Sigmoid colon (tissue), 4 donors: ENCODE measurements around the gene LRP11.

ENCODE experiments used
- EP300 ChIP-seq, 4 donors: sonication (generic); formaldehyde crosslinking; IDR thresholded peaks; one replicate each; pipeline ENCODE4 v1.6.1; 2017; ENCODE audit warnings: antibody characterized with exemption in 4 of 4
- POLR2A ChIP-seq, 2 donors: fragments of 450-650 bp; IDR thresholded peaks; one replicate each; pipeline ENCODE4 v1.6.1; 2016; ENCODE audit warnings: antibody characterized with exemption in 2 of 2, mild to moderate bottlenecking in 2 of 2, moderate library complexity in 2 of 2
- POLR2AphosphoS5 ChIP-seq, 4 donors: sonication (generic); formaldehyde crosslinking; IDR thresholded peaks; one replicate each; pipeline ENCODE4 v1.6.1; 2017; ENCODE audit warnings: antibody characterized with exemption in 4 of 4
- TF ChIP-seq, protein P1 (sequence below), 4 experiments: fragments of 450-650 bp in 3 of 4; fragments of 200-600 bp in 1 of 4; IDR thresholded peaks; one replicate each; pipeline ENCODE4 v1.5.1; 2016 to 2019; ENCODE audit warnings: antibody characterized with exemption in 4 of 4, mild to moderate bottlenecking in 3 of 4, moderate library complexity in 2 of 4

DNA sequence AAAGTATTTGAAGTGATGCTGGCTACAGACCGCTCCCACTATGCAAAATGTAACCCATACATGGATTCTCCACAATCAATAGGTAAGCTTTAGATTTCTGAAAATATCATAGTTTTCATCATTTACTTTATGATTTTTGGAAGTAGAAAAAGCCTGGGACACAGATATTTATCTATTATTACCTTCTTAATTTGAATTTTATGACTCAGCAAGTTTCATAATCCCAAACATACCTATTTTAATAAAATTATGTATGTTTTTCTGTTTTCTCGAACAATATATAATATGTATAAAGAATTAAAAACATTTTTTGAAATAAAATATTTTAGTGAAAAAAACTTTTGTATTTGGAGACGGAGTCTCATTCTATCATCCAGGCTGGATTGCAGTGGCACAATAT is 93.0 kb downstream of the LRP11 start:
- no peak for TF ChIP-seq POLR2A (IDR thresholded peaks at IDR 0.05)
- TF ChIP-seq EP300 (IDR thresholded peaks at IDR 0.05), result no peak
- TF ChIP-seq, protein P1, sequence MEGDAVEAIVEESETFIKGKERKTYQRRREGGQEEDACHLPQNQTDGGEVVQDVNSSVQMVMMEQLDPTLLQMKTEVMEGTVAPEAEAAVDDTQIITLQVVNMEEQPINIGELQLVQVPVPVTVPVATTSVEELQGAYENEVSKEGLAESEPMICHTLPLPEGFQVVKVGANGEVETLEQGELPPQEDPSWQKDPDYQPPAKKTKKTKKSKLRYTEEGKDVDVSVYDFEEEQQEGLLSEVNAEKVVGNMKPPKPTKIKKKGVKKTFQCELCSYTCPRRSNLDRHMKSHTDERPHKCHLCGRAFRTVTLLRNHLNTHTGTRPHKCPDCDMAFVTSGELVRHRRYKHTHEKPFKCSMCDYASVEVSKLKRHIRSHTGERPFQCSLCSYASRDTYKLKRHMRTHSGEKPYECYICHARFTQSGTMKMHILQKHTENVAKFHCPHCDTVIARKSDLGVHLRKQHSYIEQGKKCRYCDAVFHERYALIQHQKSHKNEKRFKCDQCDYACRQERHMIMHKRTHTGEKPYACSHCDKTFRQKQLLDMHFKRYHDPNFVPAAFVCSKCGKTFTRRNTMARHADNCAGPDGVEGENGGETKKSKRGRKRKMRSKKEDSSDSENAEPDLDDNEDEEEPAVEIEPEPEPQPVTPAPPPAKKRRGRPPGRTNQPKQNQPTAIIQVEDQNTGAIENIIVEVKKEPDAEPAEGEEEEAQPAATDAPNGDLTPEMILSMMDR (IDR thresholded peaks at IDR 0.05), result no peak
- no peak for TF ChIP-seq POLR2AphosphoS5 (IDR thresholded peaks at IDR 0.05)
